H1 (cell line): ENCODE measurements around the gene SNX27. TPM values are rescaled to one million over a fixed set of nuclear protein-coding genes. Genes with fewer than 3 reads are reported as not detected.

Source experiments
- CTCF ChIA-PET: fragments of 300-600 bp; sonication (Branson Sonifier 250); formaldehyde crosslinking; loops from one replicate; lab custom pipeline; 2021; ENCODE audit not compliant: partially characterized antibody; lab: Charles Lee
- POLR2A ChIA-PET: fragments of 300-600 bp; sonication (Branson Sonifier 250); formaldehyde crosslinking; loops from one replicate; lab custom pipeline; 2021; ENCODE audit warnings: inconsistent platforms; ENCODE audit not compliant: partially characterized antibody; lab: Charles Lee
- DNase-seq, 2 experiments: peaks; one replicate each; pipeline versions ENCODE4 v3.0.0 to v3.0.0-alpha.2; 2010 to 2022; ENCODE audit warnings: low spot score in 2 of 2, low read depth in 1 of 2, mixed read lengths in 1 of 2
- FAIRE-seq: peaks from 2 replicates; lab custom pipeline; 2011; peaks lifted over from hg19 to GRCh38; lab: Jason Lieb, UNC
- H2AFZ ChIP-seq: 2 replicates; pipeline ENCODE4 v1.8.1; 2012; ENCODE audit warnings: low read length, inconsistent platforms
- H2AK5ac ChIP-seq: 2 replicates; pipeline ENCODE4 v1.6.1; 2013; ENCODE audit warnings: low read depth, low read length
- H2BK120ac ChIP-seq: replicated peaks from 2 replicates; pipeline ENCODE3; 2013; ENCODE audit warnings: low read depth, low read length, inconsistent platforms
- H2BK12ac ChIP-seq: 2 replicates; pipeline ENCODE4 v1.6.1; 2013; ENCODE audit warnings: low read depth, low read length
- H2BK15ac ChIP-seq: 2 replicates; pipeline ENCODE4 v1.6.1; 2013; ENCODE audit warnings: low read length
- H2BK20ac ChIP-seq: 2 replicates; pipeline ENCODE4 v1.6.1; 2013; ENCODE audit warnings: low read length
- H2BK5ac ChIP-seq: 2 replicates; pipeline ENCODE4 v1.6.1; 2013; ENCODE audit warnings: low read depth, low read length
- H3K14ac ChIP-seq: 2 replicates; pipeline ENCODE4 v1.6.1; 2013; ENCODE audit warnings: inconsistent platforms; ENCODE audit not compliant: insufficient read length
- H3K18ac ChIP-seq: 2 replicates; pipeline ENCODE4 v1.6.1; 2013; ENCODE audit warnings: low read length; ENCODE audit errors: extremely low read depth
- H3K23ac ChIP-seq: 2 replicates; pipeline ENCODE4 v1.6.1; 2013; ENCODE audit warnings: inconsistent platforms; ENCODE audit not compliant: insufficient read length
- H3K23me2 ChIP-seq: 2 replicates; pipeline ENCODE4 v1.6.1; 2013; ENCODE audit warnings: low read depth, low read length
- H3K27ac ChIP-seq: 2 replicates; pipeline ENCODE4 v1.6.1; 2011; ENCODE audit warnings: low read depth, low read length, inconsistent platforms
- H3K27me3 ChIP-seq, 4 experiments: replicated peaks in 1 of 4; 1 replicate in 1 of 4; 2 replicates in 3 of 4; pipeline versions ENCODE4 v1.6.1 to v1.8.1; 2011 to 2013; ENCODE audit warnings: low read length in 3 of 4, mild to moderate bottlenecking in 3 of 4, inconsistent platforms in 2 of 4, mixed read lengths in 2 of 4, moderate library complexity in 1 of 4; ENCODE audit not compliant: control insufficient read depth in 3 of 4, insufficient read depth in 3 of 4; ENCODE audit errors: extremely low read depth in 1 of 4
- H3K36me3 ChIP-seq, 4 experiments: 2 replicates each; pipeline versions ENCODE4 v1.6.1 to v1.8.1; 2011 to 2013; ENCODE audit warnings: mild to moderate bottlenecking in 4 of 4, low read length in 3 of 4, moderate library complexity in 2 of 4, control low read depth in 1 of 4, inconsistent platforms in 1 of 4; ENCODE audit not compliant: insufficient read depth in 4 of 4, control insufficient read depth in 2 of 4
- H3K4ac ChIP-seq: replicated peaks from 2 replicates; pipeline ENCODE3; 2013; ENCODE audit warnings: low read length, low read depth, mixed read lengths, inconsistent platforms; ENCODE audit not compliant: insufficient read length
- H3K4me1 ChIP-seq, 4 experiments: replicated peaks in 1 of 4; 1 replicate in 1 of 4; 2 replicates in 3 of 4; pipeline versions ENCODE4 v1.6.1 to v1.8.1; 2011 to 2013; ENCODE audit warnings: low read length in 3 of 4, inconsistent platforms in 2 of 4, mixed read lengths in 1 of 4; ENCODE audit not compliant: insufficient read depth in 4 of 4, control insufficient read depth in 3 of 4
- H3K4me2 ChIP-seq, 2 experiments: 2 replicates each; pipeline versions ENCODE4 v1.6.1 to v1.8.1; 2011 to 2013; ENCODE audit warnings: low read depth in 2 of 2, low read length in 2 of 2, control low read depth in 1 of 2, inconsistent platforms in 1 of 2, mild to moderate bottlenecking in 1 of 2; ENCODE audit not compliant: insufficient read depth in 1 of 2
- H3K4me3 ChIP-seq, 4 experiments: fragments of 200-600, 300-600 bp in 1 of 4; sonication (generic), shearing (Covaris generic), sonication (Bioruptor Twin) in 1 of 4; 2 replicates each; pipeline versions ENCODE4 v1.5.1 to v1.8.1; 2011 to 2016; ENCODE audit warnings: low read length in 4 of 4, low read depth in 3 of 4, control low read depth in 2 of 4, inconsistent platforms in 2 of 4, mild to moderate bottlenecking in 2 of 4, mixed read lengths in 1 of 4, moderate library complexity in 1 of 4; ENCODE audit not compliant: insufficient read depth in 2 of 4; ENCODE audit errors: extremely low read depth in 1 of 4
- H3K56ac ChIP-seq: replicated peaks from 2 replicates; pipeline ENCODE3; 2013; ENCODE audit warnings: low read depth, mild to moderate bottlenecking, mixed read lengths, low read length, inconsistent platforms; ENCODE audit not compliant: insufficient read length
- H3K79me1 ChIP-seq: 2 replicates; pipeline ENCODE4 v1.6.1; 2013; ENCODE audit warnings: low read depth, low read length, control low read depth
- H3K79me2 ChIP-seq, 2 experiments: 2 replicates each; pipeline versions ENCODE4 v1.6.1 to v1.8.1; 2012 to 2013; ENCODE audit warnings: low read length in 2 of 2, mild to moderate bottlenecking in 2 of 2, inconsistent platforms in 1 of 2; ENCODE audit not compliant: insufficient read depth in 2 of 2, control insufficient read depth in 1 of 2
- H3K9ac ChIP-seq, 4 experiments: replicated peaks in 1 of 4; 1 replicate in 1 of 4; 2 replicates in 3 of 4; pipeline versions ENCODE4 v1.6.1 to v1.8.1; 2011 to 2013; ENCODE audit warnings: low read depth in 3 of 4, low read length in 3 of 4, control low read depth in 2 of 4, mild to moderate bottlenecking in 2 of 4, moderate library complexity in 2 of 4, inconsistent platforms in 1 of 4; ENCODE audit errors: extremely low read depth in 1 of 4
- H3K9me3 ChIP-seq, 2 experiments: 2 replicates each; pipeline versions ENCODE4 v1.6.1 to v1.8.1; 2012 to 2013; ENCODE audit warnings: mild to moderate bottlenecking in 2 of 2, moderate library complexity in 2 of 2, control low read depth in 1 of 2, inconsistent platforms in 1 of 2, low read depth in 1 of 2, low read length in 1 of 2, mixed read lengths in 1 of 2; ENCODE audit not compliant: insufficient read depth in 2 of 2
- H4K20me1 ChIP-seq, 2 experiments: replicated peaks in 1 of 2; 2 replicates each; pipeline versions ENCODE3 to v1.8.1; 2011 to 2013; ENCODE audit warnings: inconsistent platforms in 2 of 2, low read length in 2 of 2, mild to moderate bottlenecking in 1 of 2; ENCODE audit not compliant: insufficient read depth in 2 of 2, control insufficient read depth in 1 of 2
- H4K5ac ChIP-seq: 2 replicates; pipeline ENCODE4 v1.6.1; 2013; ENCODE audit warnings: low read length, low read depth, mixed read lengths, inconsistent platforms; ENCODE audit not compliant: insufficient read length
- H4K8ac ChIP-seq: 2 replicates; pipeline ENCODE4 v1.8.0; 2013; ENCODE audit warnings: mild to moderate bottlenecking, moderate library complexity, low read length, inconsistent platforms; ENCODE audit not compliant: insufficient read depth; ENCODE audit errors: extremely low read depth
- H4K91ac ChIP-seq: replicated peaks from 2 replicates; pipeline ENCODE3; 2013; ENCODE audit warnings: low read length, mixed read lengths, inconsistent platforms; ENCODE audit not compliant: insufficient read length
- CBX5 ChIP-seq: fragments of 300-800, 300-1000 bp; sonication (generic); IDR thresholded peaks from 2 replicates; pipeline ENCODE4 v1.7.1; 2016; ENCODE audit warnings: antibody characterized with exemption, low read length, low read depth
- EGR1 ChIP-seq: IDR thresholded peaks from 2 replicates; pipeline ENCODE4 v1.6.1; 2011; ENCODE audit warnings: low read depth, low read length, borderline replicate concordance
- EZH2 ChIP-seq: fragments of 200-600 bp; sonication (generic); IDR thresholded peaks from 2 replicates; pipeline ENCODE4 v1.7.1; 2012; ENCODE audit warnings: low read depth, mild to moderate bottlenecking, moderate library complexity, low read length, inconsistent platforms; ENCODE audit not compliant: severe bottlenecking
- GTF2F1 ChIP-seq: IDR thresholded peaks from 2 replicates; pipeline ENCODE4 v1.6.1; 2012; ENCODE audit warnings: low read depth, low read length, improper control_type of control experiment, borderline replicate concordance
- HDAC2 ChIP-seq, 2 experiments: fragments of 300-600 bp in 1 of 2; sonication (generic) in 1 of 2; IDR thresholded peaks; 2 replicates each; pipeline ENCODE4 v1.6.1; 2011 to 2012; ENCODE audit warnings: low read depth in 2 of 2, low read length in 2 of 2, mild to moderate bottlenecking in 2 of 2, moderate library complexity in 2 of 2, borderline replicate concordance in 1 of 2, inconsistent platforms in 1 of 2
- JUND ChIP-seq: IDR thresholded peaks from 2 replicates; pipeline ENCODE4 v1.6.1; 2011; ENCODE audit warnings: mild to moderate bottlenecking, improper control_type of control experiment, low read length
- PHF8 ChIP-seq: fragments of 200-600 bp; sonication (generic); conservative IDR thresholded peaks from 2 replicates; pipeline ENCODE4 v1.7.1; 2012; ENCODE audit warnings: low read depth, mild to moderate bottlenecking, inconsistent platforms, low read length, moderate library complexity
- POU5F1 ChIP-seq: IDR thresholded peaks from 2 replicates; pipeline ENCODE4 v1.6.1; 2011; ENCODE audit warnings: low read depth, mild to moderate bottlenecking, low read length, moderate library complexity
- RFX5 ChIP-seq: IDR thresholded peaks from 2 replicates; pipeline ENCODE4 v1.6.1; 2011; ENCODE audit warnings: low read depth, low read length, improper control_type of control experiment, borderline replicate concordance
- SIX5 ChIP-seq: IDR thresholded peaks from 2 replicates; pipeline ENCODE4 v1.6.1; 2011; ENCODE audit warnings: mild to moderate bottlenecking, low read depth, low read length
- SP1 ChIP-seq: IDR thresholded peaks from 2 replicates; pipeline ENCODE4 v1.6.1; 2011; ENCODE audit warnings: low read depth, low read length
- SUZ12 ChIP-seq: fragments of 200-600 bp; sonication (generic); IDR thresholded peaks from 2 replicates; pipeline ENCODE4 v1.6.1; 2012; ENCODE audit warnings: mild to moderate bottlenecking, inconsistent platforms, low read length, moderate library complexity, mixed read lengths
- TAF1 ChIP-seq: IDR thresholded peaks from 2 replicates; pipeline ENCODE4 v1.6.1; 2011; ENCODE audit warnings: mild to moderate bottlenecking, low read depth, low read length
- WGBS, 2 experiments: shearing (Covaris generic) in 1 of 2; methylation state at CpG; one replicate each; pipeline versions ENCODE4 v1.1.6 to v1.1.7; 2013 to 2015; ENCODE audit warnings: low lambda C conversion rate in 2 of 2, mixed read lengths in 2 of 2, inconsistent platforms in 1 of 2, low coverage in 1 of 2, missing lambda C conversion rate in 1 of 2; ENCODE audit not compliant: insufficient replicate concordance in 2 of 2, insufficient coverage in 1 of 2, insufficient read length in 1 of 2; ENCODE audit errors: extremely low coverage in 1 of 2, missing lambda C conversion rate in 1 of 2; 5-methylcytosine and 5-hydroxymethylcytosine counted together
- polyA plus RNA-seq, 7 experiments: library from polyadenylated mRNA; depleted of rRNA in 3 of 7; stranded (reverse) in 5 of 7; unstranded in 2 of 7; fragments of >200 nt in 5 of 7; fragments of 200-250 nt in 2 of 7; gene quantifications; 1 replicate in 5 of 7; 2 replicates in 1 of 7; 4 replicates in 1 of 7; pipeline versions ENCODE4 v1.2.1 to v1.2.3, GENCODE V29; 2011 to 2013; ENCODE audit warnings: missing spikeins in 2 of 7, mixed read lengths in 2 of 7
- total RNA-seq: library from RNA; stranded (reverse); fragmentation: NEBNext Ultra II Directional; extraction: Animal tissue kit (Norgen Biotek cat#: 25700); gene quantifications from 2 replicates; pipeline ENCODE4 v1.2.1, GENCODE V29; 2021
- TF ChIP-seq, protein P1 (sequence below): IDR thresholded peaks from 2 replicates; pipeline ENCODE4 v1.6.1; 2011; ENCODE audit warnings: low read depth, mild to moderate bottlenecking, low read length; ENCODE audit not compliant: insufficient read depth

SNX27 gene
- total and polyA plus RNA-seq, 2 of the 8 experiments (the other 6 are each of a cell fraction or from before 2014, with no cell fraction given), result 23.4 to 65.4 TPM

DNA sequence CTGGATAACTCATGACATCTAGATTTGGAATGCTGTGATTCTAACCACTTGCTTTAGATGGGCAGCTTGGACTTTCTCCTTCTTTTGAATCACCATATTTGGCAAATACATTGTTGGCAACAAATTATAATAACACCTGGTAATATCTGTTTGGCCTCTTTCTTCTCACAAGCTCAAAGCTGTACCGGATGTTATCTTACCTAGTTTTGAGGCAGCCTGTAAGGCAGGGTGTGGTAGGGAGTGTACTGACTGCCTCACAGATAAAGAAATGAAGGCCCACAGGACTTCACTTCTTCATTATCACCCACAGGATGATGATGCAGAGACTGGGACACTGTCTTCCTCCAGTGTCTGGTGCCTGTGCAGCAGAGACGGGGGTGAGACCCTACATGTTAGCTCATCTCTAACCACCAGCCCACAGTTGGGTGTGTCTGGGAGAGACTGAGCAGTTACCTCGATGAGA lies 43.2 kb upstream of the SNX27 start:
- Histone ChIP-seq H4K20me1 (no peaks in the 10 kb centered on the region), H2AK5ac (no peak overlapping the region), H4K5ac (no peak overlapping the region), H3K23ac (no peak overlapping the region), H2BK12ac (no peak overlapping the region), H3K4me2 (no peak overlapping the region), H2BK20ac (no peak overlapping the region), H3K79me2 (no peaks in the 10 kb centered on the region), H3K4me3 (no peak overlapping the region), H3K18ac (no peak overlapping the region), H3K9ac (no peak overlapping the region), H3K9me3 (no peaks in the 10 kb centered on the region), H3K56ac (no peak overlapping the region), H2BK120ac (no peak overlapping the region), H3K14ac (no peak overlapping the region), H4K8ac (no peak overlapping the region), H2AFZ (no peak overlapping the region), H2BK15ac (no peak overlapping the region), H2BK5ac (no peak overlapping the region), H3K27me3 (no peaks in the 10 kb centered on the region), H4K91ac (no peak overlapping the region), H3K79me1 (no peaks in the 10 kb centered on the region), H3K4ac (no peak overlapping the region), H3K36me3 (peaks cover 2 to 28% (median 10%) of the 10 kb centered on the region in 4 experiments; a peak in 6 of 8 replicates), H3K23me2 (no peaks in the 10 kb centered on the region), H3K27ac (no peak overlapping the region), H3K4me1 (no peaks in the 10 kb centered on the region)
- FAIRE-seq (no peak), DNase-seq (no peak)
- POLR2A ChIA-PET, result interaction anchor here (0.7 to 1.7 kb wide), 3 partner anchors 14 to 271 kb away, joined by 3 to 11 read pairs (median 3); partner anchors contain the start of genes C2CD4D and TUFT1
- WGBS, 2 experiments, result 95% methylated on average over 3 of the region's 3 CpGs; no CpG with 5 or more reads in 1 of the 2 experiments
- CTCF ChIA-PET, result interaction anchor here (1.3 kb wide), 1 partner anchor 20 kb away, joined by 3 read pairs; no protein-coding TSS in a partner anchor
- TF ChIP-seq SP1 (no peak), PHF8 (no peak), EZH2 (no peak), CBX5 (no peak), SIX5 (no peak), GTF2F1 (no peak), HDAC2 (IDR thresholded peaks at IDR 0.05; ENCODE audit: borderline replicate concordance in 1 of 2, low read depth in 2 of 2, low read length in 2 of 2) (no peak), JUND (no peak), EGR1 (no peak), SUZ12 (no peak), RFX5 (no peak), TAF1 (no peak), POU5F1 (no peak)
- TF ChIP-seq, protein P1, sequence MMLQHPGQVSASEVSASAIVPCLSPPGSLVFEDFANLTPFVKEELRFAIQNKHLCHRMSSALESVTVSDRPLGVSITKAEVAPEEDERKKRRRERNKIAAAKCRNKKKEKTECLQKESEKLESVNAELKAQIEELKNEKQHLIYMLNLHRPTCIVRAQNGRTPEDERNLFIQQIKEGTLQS, result no peak
